ENCODE results near the gene SLC22A12. TPM values are rescaled to one million over a fixed set of nuclear protein-coding genes. Genes with fewer than 3 reads are reported as not detected.

The SLC22A12 gene
- polyA plus RNA-seq, 6 donors from 2014 or later = not detected

GRCh38 chr11:64605656-64606585 is 14.9 kb downstream of the SLC22A12 start:
- no peak for ATAC-seq (ENCODE audit: low read depth in 2 of 2)
- H3K36me3 Mint-ChIP-seq = no peaks in the 10 kb centered on the region
- no peaks in the 10 kb centered on the region for H3K9me3 Mint-ChIP-seq
- peaks cover 0 to 12% (median 9%) of the 10 kb centered on the region in 3 donors for H3K4me1 Mint-ChIP-seq
- no peak overlapping the region for H3K27ac Mint-ChIP-seq
- DNase-seq = no peak
- H3K4me3 Mint-ChIP-seq = no peak overlapping the region
- peaks cover 0 to 16% (median 0%) of the 10 kb centered on the region in 3 donors for H3K27me3 Mint-ChIP-seq

GRCh38 chr11:64606796-64607380 is 15.9 kb downstream of the SLC22A12 start:
- no peak for ATAC-seq (ENCODE audit: low read depth in 2 of 2)
- H3K36me3 Mint-ChIP-seq = no peaks in the 10 kb centered on the region

GRCh38 chr11:64607381-64607985 is 16.5 kb downstream of the SLC22A12 start:
- no peaks in the 10 kb centered on the region for H3K36me3 Mint-ChIP-seq

More at GRCh38 chr11:64606796-64607380, 15.9 kb downstream of the SLC22A12 start:
- Mint-ChIP-seq H3K9me3 (no peaks in the 10 kb centered on the region), H3K4me1 (peaks cover 0 to 17% (median 13%) of the 10 kb centered on the region in 3 donors), H3K27ac (peak overlapping the region in 1 of 6 donors; percentile 54), H3K27me3 (peaks cover 0 to 16% (median 0%) of the 10 kb centered on the region in 3 donors), H3K4me3 (peak overlapping the region in 1 of 8 donors; percentile 80)
- no peak for DNase-seq

GRCh38 chr11:64608046-64608445 is 17.0 kb downstream of the SLC22A12 start:
- Mint-ChIP-seq H3K27me3 (peaks cover 0 to 16% (median 0%) of the 10 kb centered on the region in 3 donors), H3K4me1 (peaks cover 3 to 17% (median 13%) of the 10 kb centered on the region in 3 donors), H3K36me3 (no peaks in the 10 kb centered on the region), H3K4me3 (peak overlapping the region in 1 of 8 donors; percentile 64), H3K27ac (no peak overlapping the region), H3K9me3 (no peaks in the 10 kb centered on the region)
- no peak for DNase-seq
- peak in 1 of 2 donors; percentile 9 for ATAC-seq (ENCODE audit: low read depth in 2 of 2)

More at GRCh38 chr11:64607381-64607985, 16.5 kb downstream of the SLC22A12 start:
- Mint-ChIP-seq H3K4me3 (peak overlapping the region in 1 of 8 donors; percentile 80), H3K9me3 (no peaks in the 10 kb centered on the region), H3K27ac (no peak overlapping the region), H3K27me3 (peaks cover 0 to 16% (median 0%) of the 10 kb centered on the region in 3 donors), H3K4me1 (peaks cover 2 to 17% (median 13%) of the 10 kb centered on the region in 3 donors)
- ATAC-seq (ENCODE audit: low read depth in 2 of 2) (peak in 1 of 2 donors; percentile 20), DNase-seq (no peak)

- Mint-ChIP-seq H3K27me3 (peaks cover 0 to 16% (median 0%) of the 10 kb centered on the region in 3 donors), H3K36me3 (no peaks in the 10 kb centered on the region), H3K4me1 (peaks cover 3 to 17% (median 13%) of the 10 kb centered on the region in 3 donors), H3K4me3 (no peak overlapping the region), H3K27ac (peak overlapping the region in 2 of 6 donors; percentile 73 to 74), H3K9me3 (no peaks in the 10 kb centered on the region)
- ATAC-seq (ENCODE audit: low read depth in 2 of 2) (no peak), DNase-seq (no peak)
Observed at GRCh38 chr11:64608636-64609035, 17.6 kb downstream of the SLC22A12 start.

- H3K4me3 Mint-ChIP-seq = no peak overlapping the region
- no peak for ATAC-seq (ENCODE audit: low read depth in 2 of 2)
- H3K4me1 Mint-ChIP-seq = peaks cover 3 to 17% (median 13%) of the 10 kb centered on the region in 3 donors
- peaks cover 0 to 16% (median 0%) of the 10 kb centered on the region in 3 donors for H3K27me3 Mint-ChIP-seq
- H3K36me3 Mint-ChIP-seq = no peaks in the 10 kb centered on the region
- H3K27ac Mint-ChIP-seq = peak overlapping the region in 1 of 6 donors; percentile 44
- DNase-seq = no peak
- no peaks in the 10 kb centered on the region for H3K9me3 Mint-ChIP-seq
Observed at GRCh38 chr11:64609436-64610047, 18.5 kb downstream of the SLC22A12 start.

GRCh38 chr11:64610596-64610995 is 19.6 kb downstream of the SLC22A12 start:
- H3K36me3 Mint-ChIP-seq = no peaks in the 10 kb centered on the region
- H3K4me3 Mint-ChIP-seq = no peak overlapping the region
- no peaks in the 10 kb centered on the region for H3K9me3 Mint-ChIP-seq
- H3K27me3 Mint-ChIP-seq = peaks cover 0 to 13% (median 0%) of the 10 kb centered on the region in 3 donors
- H3K27ac Mint-ChIP-seq = no peak overlapping the region
- no peak for DNase-seq
- peaks cover 3 to 17% (median 13%) of the 10 kb centered on the region in 3 donors for H3K4me1 Mint-ChIP-seq
- ATAC-seq (ENCODE audit: low read depth in 2 of 2) = no peak

GRCh38 chr11:64611176-64611575 is 20.2 kb downstream of the SLC22A12 start:
- Mint-ChIP-seq H3K9me3 (no peaks in the 10 kb centered on the region), H3K4me3 (no peak overlapping the region), H3K36me3 (no peaks in the 10 kb centered on the region), H3K4me1 (peaks cover 3 to 17% (median 13%) of the 10 kb centered on the region in 3 donors), H3K27me3 (peaks cover 0 to 8% (median 0%) of the 10 kb centered on the region in 3 donors), H3K27ac (no peak overlapping the region)
- no peak for ATAC-seq (ENCODE audit: low read depth in 2 of 2)
- DNase-seq = no peak

- peaks cover 0 to 3% (median 0%) of the 10 kb centered on the region in 3 donors for H3K27me3 Mint-ChIP-seq
- peak overlapping the region in 1 of 6 donors; percentile 74 for H3K27ac Mint-ChIP-seq
- peak overlapping the region in 1 of 8 donors; percentile 40 for H3K4me3 Mint-ChIP-seq
- peaks cover 3 to 13% (median 12%) of the 10 kb centered on the region in 3 donors for H3K4me1 Mint-ChIP-seq
- peaks cover 0 to 1% (median 0%) of the 10 kb centered on the region in 7 donors for H3K9me3 Mint-ChIP-seq
- DNase-seq (no peak), ATAC-seq (ENCODE audit: low read depth in 2 of 2) (no peak)
- no peaks in the 10 kb centered on the region for H3K36me3 Mint-ChIP-seq
Observed at GRCh38 chr11:64611869-64612646, 21.0 kb downstream of the SLC22A12 start.

GRCh38 chr11:64613648-64614047 is 22.6 kb downstream of the SLC22A12 start:
- DNase-seq = no peak
- no peak for ATAC-seq (ENCODE audit: low read depth in 2 of 2)
- Mint-ChIP-seq H3K27ac (no peak overlapping the region), H3K4me1 (peaks cover 3 to 11% (median 4%) of the 10 kb centered on the region in 3 donors), H3K27me3 (no peaks in the 10 kb centered on the region), H3K4me3 (no peak overlapping the region), H3K36me3 (no peaks in the 10 kb centered on the region), H3K9me3 (peaks cover 0 to 1% (median 0%) of the 10 kb centered on the region in 7 donors)

GRCh38 chr11:64614917-64615316 is 23.9 kb downstream of the SLC22A12 start:
- H3K36me3 Mint-ChIP-seq = no peaks in the 10 kb centered on the region
- no peak for DNase-seq
- no peak for ATAC-seq (ENCODE audit: low read depth in 2 of 2)
- H3K9me3 Mint-ChIP-seq = peaks cover 0 to 1% (median 0%) of the 10 kb centered on the region in 7 donors
- H3K27me3 Mint-ChIP-seq = no peaks in the 10 kb centered on the region
- no peak overlapping the region for H3K27ac Mint-ChIP-seq
- no peak overlapping the region for H3K4me3 Mint-ChIP-seq
- H3K4me1 Mint-ChIP-seq = peaks cover 3 to 5% (median 4%) of the 10 kb centered on the region in 3 donors

GRCh38 chr11:64616817-64617216 is 25.8 kb downstream of the SLC22A12 start:
- Mint-ChIP-seq H3K27ac (no peak overlapping the region), H3K36me3 (no peaks in the 10 kb centered on the region), H3K27me3 (no peaks in the 10 kb centered on the region), H3K4me1 (peaks cover 5 to 9% (median 7%) of the 10 kb centered on the region in 3 donors), H3K9me3 (peaks cover 0 to 1% (median 0%) of the 10 kb centered on the region in 7 donors), H3K4me3 (no peak overlapping the region)
- no peak for ATAC-seq (ENCODE audit: low read depth in 2 of 2)
- no peak for DNase-seq

All from naive B cell (primary cell).